ENCODE measurements around the gene IFNA6. TPM values are rescaled to one million over a fixed set of nuclear protein-coding genes. Genes with fewer than 3 reads are reported as not detected.
A peak's percentile ranks its signal among the peaks of the same experiment; 100 is the strongest.

IFNA6 gene
- total RNA-seq, 2 experiments from 2014 or later, result not detected

DNA sequence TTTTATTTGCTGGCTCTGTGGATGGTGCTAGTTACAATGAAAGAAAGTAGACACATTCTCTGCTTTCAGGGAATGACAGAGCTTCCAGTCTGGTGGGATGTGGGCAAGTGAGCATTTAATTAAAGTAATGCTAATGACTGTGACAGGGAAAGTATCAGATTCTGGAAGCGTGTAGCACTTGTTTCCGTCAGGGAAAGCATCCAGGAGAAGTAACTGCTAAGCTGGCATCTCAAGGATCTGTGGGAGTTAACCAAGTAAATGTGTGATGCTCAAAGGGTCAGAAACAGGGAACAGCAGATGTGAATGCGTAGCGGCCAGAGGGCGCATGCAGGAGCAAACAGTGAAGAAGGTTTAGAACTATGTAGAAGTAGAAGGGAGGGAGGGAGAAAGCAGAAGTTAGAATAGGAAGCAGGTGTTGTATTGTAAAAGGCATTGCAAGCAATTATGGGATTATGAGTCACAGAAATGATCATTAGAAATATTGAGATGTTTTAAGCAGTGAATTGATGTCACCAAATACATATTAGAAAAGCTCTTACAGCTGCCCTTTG is 27.7 kb downstream of the IFNA6 start:
- Mint-ChIP-seq H3K27me3 (ENCODE audit: low read depth) (no peaks in the 10 kb centered on the region), H3K9me3 (ENCODE audit: insufficient read depth) (no peaks in the 10 kb centered on the region), H3K4me3 (no peak overlapping the region), H3K4me1 (ENCODE audit: low read depth) (peaks cover 24% of the 10 kb centered on the region), H3K36me3 (ENCODE audit: low read depth) (peaks cover 46% of the 10 kb centered on the region), H3K27ac (no peak overlapping the region)
- ATAC-seq, result no peak
- POLR2A ChIA-PET, result no interaction called here
- DNase-seq, result no peak
- CTCF ChIA-PET, result interaction anchor here (0.7 to 6.5 kb wide), 9 partner anchors 7 to 1417 kb away, joined by 3 to 71 read pairs (median 5); no protein-coding TSS in a partner anchor

DNA sequence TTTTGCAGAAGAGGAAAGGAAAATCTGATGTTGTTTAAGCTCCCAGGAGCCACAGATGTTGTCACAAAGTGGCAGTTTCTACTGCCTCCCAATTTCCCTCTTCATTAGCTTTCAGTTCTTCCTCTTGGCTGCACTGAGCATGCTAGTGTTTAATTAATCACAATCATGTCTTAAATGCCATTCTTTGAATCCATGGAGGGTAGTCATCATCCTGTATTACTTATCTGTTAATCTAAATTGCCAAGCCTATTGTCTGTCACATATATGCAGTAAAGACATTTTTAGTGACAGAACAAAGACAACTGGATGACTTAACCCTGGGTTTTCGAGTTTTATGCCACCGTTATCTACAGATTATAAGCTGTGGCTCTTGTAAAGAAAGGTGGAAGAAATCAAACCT is 30.2 kb downstream of the IFNA6 start:
- DNase-seq (no peak), ATAC-seq (no peak)
- POLR2A ChIA-PET, result no interaction called here
- no peak overlapping the region for H3K4me3 Mint-ChIP-seq
- no peak overlapping the region for H3K27ac Mint-ChIP-seq
- H3K4me1 Mint-ChIP-seq (ENCODE audit: low read depth), result peaks cover 9% of the 10 kb centered on the region
- H3K9me3 Mint-ChIP-seq (ENCODE audit: insufficient read depth), result no peaks in the 10 kb centered on the region
- no peaks in the 10 kb centered on the region for H3K27me3 Mint-ChIP-seq (ENCODE audit: low read depth)
- H3K36me3 Mint-ChIP-seq (ENCODE audit: low read depth), result peaks cover 33% of the 10 kb centered on the region
- CTCF ChIA-PET, result interaction anchor here (1.0 to 2.8 kb wide), 9 partner anchors 7 to 239 kb away, joined by 3 to 22 read pairs (median 4); no protein-coding TSS in a partner anchor

DNA sequence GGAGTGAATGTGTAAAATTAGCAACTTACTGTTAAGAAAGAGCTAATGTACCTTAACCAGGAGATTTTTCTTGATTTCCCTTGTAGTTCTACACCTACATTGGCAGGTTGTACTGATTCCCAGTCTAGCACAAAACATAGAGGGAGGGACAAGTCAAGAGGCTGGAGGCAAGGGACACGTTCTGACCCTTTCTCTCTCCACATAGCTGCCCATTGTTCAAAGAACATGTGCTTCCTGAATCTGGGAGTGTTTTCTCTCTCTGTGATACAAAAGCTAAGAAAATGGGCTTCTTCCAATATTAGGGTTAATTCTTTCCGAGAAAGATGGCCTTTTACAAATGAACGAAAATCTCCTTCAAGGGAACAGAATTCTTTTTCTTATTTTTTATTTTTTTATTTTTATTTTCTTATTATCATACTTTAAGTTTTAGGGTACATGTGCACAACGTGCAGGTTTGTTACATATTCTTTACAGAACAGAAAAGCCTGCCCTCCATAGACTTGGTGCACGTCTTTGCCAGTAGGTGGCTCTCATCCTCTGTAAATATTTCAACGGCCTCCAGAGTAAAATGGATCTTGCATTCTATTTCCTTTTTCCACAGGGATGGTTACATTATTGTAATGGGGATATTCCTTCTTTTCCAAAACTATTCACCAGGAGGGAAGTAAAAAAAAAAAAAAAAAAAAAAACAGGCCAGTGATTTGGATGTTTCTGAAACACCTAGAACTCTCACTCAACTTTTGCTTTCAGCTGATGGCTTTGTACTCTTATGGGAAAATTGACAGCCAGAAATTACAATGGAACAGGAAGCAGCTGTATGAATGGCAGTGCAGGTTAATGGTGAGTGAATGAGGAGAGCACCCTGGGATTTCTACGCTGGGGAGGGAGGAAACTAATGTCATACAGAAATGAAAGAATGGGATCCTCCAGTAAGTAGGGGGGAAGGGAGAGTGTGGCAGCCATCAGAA is 32.4 kb downstream of the IFNA6 start:
- H3K4me3 Mint-ChIP-seq, result no peak overlapping the region
- ATAC-seq, result peak; percentile 74
- ChIA-PET POLR2A (no interaction called here), CTCF (interaction anchor here (0.8 to 3.9 kb wide), 19 partner anchors 8 to 470 kb away, joined by 3 to 22 read pairs (median 4); no protein-coding TSS in a partner anchor)
- H3K27ac Mint-ChIP-seq, result no peak overlapping the region
- peaks cover 1% of the 10 kb centered on the region for H3K4me1 Mint-ChIP-seq (ENCODE audit: low read depth)
- peak; percentile 57 for DNase-seq
- H3K9me3 Mint-ChIP-seq (ENCODE audit: insufficient read depth), result no peaks in the 10 kb centered on the region
- H3K27me3 Mint-ChIP-seq (ENCODE audit: low read depth), result no peaks in the 10 kb centered on the region
- H3K36me3 Mint-ChIP-seq (ENCODE audit: low read depth), result peaks cover 16% of the 10 kb centered on the region

DNA sequence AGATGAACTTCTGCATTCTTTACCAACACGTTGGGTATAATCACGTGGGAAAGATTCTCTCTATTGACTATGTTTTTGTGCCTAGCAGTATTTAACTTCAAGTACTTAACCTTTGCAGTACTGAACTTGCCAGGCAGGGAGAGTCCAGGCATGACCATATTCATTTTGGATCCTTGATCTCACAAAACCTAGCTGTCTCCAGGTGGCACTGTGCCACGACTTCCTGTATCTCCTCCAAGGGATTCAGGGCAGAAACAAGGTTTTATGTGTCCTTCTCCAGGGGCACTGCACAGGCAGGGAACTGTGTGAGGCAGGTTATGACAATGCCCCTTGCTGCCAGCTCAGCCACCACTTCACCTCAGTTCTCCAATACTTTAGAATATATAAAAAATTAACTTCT is 33.8 kb downstream of the IFNA6 start:
- Mint-ChIP-seq H3K36me3 (ENCODE audit: low read depth) (peaks cover 6% of the 10 kb centered on the region), H3K27ac (no peak overlapping the region), H3K4me3 (no peak overlapping the region), H3K4me1 (ENCODE audit: low read depth) (peaks cover 1% of the 10 kb centered on the region), H3K9me3 (ENCODE audit: insufficient read depth) (no peaks in the 10 kb centered on the region), H3K27me3 (ENCODE audit: low read depth) (no peaks in the 10 kb centered on the region)
- POLR2A ChIA-PET, result no interaction called here
- CTCF ChIA-PET, result interaction anchor here (1.1 to 3.9 kb wide), 4 partner anchors 64 to 122 kb away, joined by 4 to 18 read pairs (median 8); no protein-coding TSS in a partner anchor
- ATAC-seq (no peak), DNase-seq (no peak)

DNA sequence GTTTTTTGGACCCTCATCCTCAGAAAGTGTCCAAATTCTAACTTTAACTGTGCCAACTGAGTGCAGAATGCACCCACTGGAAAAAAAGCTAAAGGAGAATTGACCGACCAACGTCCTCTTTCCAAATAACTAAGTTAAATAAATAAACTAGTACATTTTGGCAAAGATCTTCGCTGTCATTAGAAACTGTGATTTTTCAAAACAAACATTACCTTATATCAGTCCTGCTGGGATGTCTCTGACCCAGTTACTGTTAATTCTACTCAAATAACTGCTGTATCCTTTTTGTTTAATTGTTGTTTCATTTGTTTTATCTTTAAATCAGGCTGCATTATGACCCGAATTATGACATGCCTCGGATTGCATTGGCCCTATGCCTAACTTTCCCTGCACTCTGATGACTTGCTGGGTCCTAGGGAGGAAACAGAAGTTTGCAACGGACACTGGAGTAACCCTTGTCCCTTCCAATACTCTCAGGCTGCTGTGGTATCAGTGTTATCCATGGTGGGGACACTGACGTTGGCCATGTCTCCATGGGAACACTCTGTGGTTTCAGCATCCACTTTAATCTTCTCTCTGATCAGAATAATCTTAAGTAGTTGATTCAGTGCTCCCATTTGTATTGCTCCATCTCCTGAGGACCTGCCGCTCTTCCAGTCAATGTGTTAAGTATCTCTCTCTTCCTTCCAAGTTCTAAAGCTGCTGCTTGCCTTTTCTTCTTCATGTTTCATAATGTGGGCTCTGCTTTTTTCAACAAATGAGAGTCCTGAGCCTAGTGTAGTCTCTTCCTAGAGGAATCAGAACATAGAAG is 34.5 kb downstream of the IFNA6 start:
- Mint-ChIP-seq H3K27ac (no peak overlapping the region), H3K4me1 (ENCODE audit: low read depth) (peaks cover 1% of the 10 kb centered on the region), H3K36me3 (ENCODE audit: low read depth) (peaks cover 2% of the 10 kb centered on the region), H3K4me3 (no peak overlapping the region), H3K27me3 (ENCODE audit: low read depth) (no peaks in the 10 kb centered on the region), H3K9me3 (ENCODE audit: insufficient read depth) (no peaks in the 10 kb centered on the region)
- POLR2A ChIA-PET, result no interaction called here
- CTCF ChIA-PET, result interaction anchor here (1.0 to 3.9 kb wide), 8 partner anchors 7 to 133 kb away, joined by 3 to 18 read pairs (median 6); no protein-coding TSS in a partner anchor
- DNase-seq (no peak), ATAC-seq (no peak)

DNA sequence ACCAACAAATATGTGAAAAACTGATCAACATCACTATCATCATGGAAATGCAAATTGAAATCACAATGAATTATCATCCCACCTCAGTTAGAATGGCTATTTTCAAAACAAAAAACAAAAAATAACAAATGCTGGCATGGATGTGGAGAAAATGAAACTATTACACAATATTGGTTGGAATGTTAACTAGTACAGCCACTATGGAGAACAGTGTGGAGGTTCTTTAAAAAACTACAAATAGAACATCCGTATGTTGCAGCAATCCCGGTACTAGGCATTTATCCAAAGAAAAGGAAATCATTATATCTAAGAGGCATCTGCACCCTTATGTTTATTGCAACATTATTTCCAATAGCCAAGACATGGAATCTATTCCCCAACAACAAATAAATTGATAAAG is 36.5 kb downstream of the IFNA6 start:
- ATAC-seq, result no peak
- no peaks in the 10 kb centered on the region for H3K36me3 Mint-ChIP-seq (ENCODE audit: low read depth)
- H3K27ac Mint-ChIP-seq, result no peak overlapping the region
- no peak overlapping the region for H3K4me3 Mint-ChIP-seq
- peaks cover 1% of the 10 kb centered on the region for H3K4me1 Mint-ChIP-seq (ENCODE audit: low read depth)
- H3K27me3 Mint-ChIP-seq (ENCODE audit: low read depth), result peaks cover 4% of the 10 kb centered on the region
- no peak for DNase-seq
- H3K9me3 Mint-ChIP-seq (ENCODE audit: insufficient read depth), result no peaks in the 10 kb centered on the region
- CTCF ChIA-PET, result interaction anchor here (1.1 to 3.9 kb wide), 4 partner anchors 12 to 139 kb away, joined by 3 to 18 read pairs (median 7); no protein-coding TSS in a partner anchor
- POLR2A ChIA-PET, result no interaction called here

DNA sequence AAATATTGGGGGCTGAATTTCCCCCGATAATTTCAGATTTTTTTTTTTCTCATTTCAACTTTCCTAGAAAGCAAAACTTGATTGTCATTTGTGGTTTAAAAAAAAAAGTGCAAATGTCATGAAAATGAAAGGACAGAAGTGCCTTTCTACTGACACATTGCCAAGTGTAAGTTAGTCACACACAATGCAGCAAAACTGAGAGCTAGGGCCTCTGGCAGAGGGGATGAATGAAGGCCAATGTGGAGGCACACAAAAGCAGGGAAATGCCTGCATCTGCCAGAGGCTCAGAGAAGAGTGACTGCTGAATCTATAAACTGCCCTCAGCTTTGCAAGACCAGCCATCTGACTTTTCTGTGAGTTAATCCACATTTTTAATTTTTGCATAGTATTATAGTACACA is 38.8 kb downstream of the IFNA6 start:
- H3K4me1 Mint-ChIP-seq (ENCODE audit: low read depth), result no peaks in the 10 kb centered on the region
- ChIA-PET CTCF (interaction anchor here (0.9 to 2.1 kb wide), 3 partner anchors 76 to 122 kb away, joined by 4 to 8 read pairs (median 4); no protein-coding TSS in a partner anchor), POLR2A (no interaction called here)
- no peak overlapping the region for H3K27ac Mint-ChIP-seq
- peaks cover 14% of the 10 kb centered on the region for H3K27me3 Mint-ChIP-seq (ENCODE audit: low read depth)
- no peaks in the 10 kb centered on the region for H3K9me3 Mint-ChIP-seq (ENCODE audit: insufficient read depth)
- no peaks in the 10 kb centered on the region for H3K36me3 Mint-ChIP-seq (ENCODE audit: low read depth)
- DNase-seq (no peak), ATAC-seq (no peak)
- no peak overlapping the region for H3K4me3 Mint-ChIP-seq

DNA sequence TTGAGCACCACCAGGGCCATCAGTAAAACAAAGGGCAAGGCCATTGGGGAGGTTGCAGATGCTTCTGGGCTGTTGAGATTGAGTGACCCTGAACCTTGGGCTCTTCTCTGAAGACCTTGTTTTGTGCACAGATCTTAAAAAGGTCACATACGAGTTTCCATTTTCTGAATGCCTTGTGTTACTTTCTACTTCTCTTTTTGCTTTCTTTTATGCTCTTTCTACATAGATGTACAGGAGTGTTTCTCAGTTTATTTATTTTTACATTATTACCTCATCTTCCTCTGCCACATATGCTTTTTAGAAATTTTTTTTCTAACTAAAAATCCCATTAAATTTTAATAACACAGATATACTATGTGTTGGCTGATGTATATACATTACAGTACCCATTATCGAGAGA is 45.5 kb downstream of the IFNA6 start, which contains the start of gene IFNA5:
TSS of gene IFNA5 (minus strand) at position 101 of the 400 bp plus-strand sequence. CDS start at position 44, 57 bp downstream.
- no peak for ATAC-seq
- Mint-ChIP-seq H3K27ac (no peak within 1 kb of the TSS), H3K9me3 (ENCODE audit: insufficient read depth) (no peaks in the 10 kb centered on the region), H3K27me3 (ENCODE audit: low read depth) (peaks cover 47% of the 10 kb centered on the region), H3K4me1 (ENCODE audit: low read depth) (no peaks in the 10 kb centered on the region), H3K4me3 (no peak within 1 kb of the TSS), H3K36me3 (ENCODE audit: low read depth) (no peaks in the 10 kb centered on the region)
- DNase-seq, result no peak
- ChIA-PET CTCF (interaction anchor here (1.2 kb wide), 1 partner anchor 70 kb away, joined by 4 read pairs; no protein-coding TSS in a partner anchor), POLR2A (no interaction called here)

Other genes starting within 250 kb of the IFNA6 start
- not detected for gene IFNW1, start 209.1 kb downstream of the IFNA6 start, total RNA-seq
- not detected for gene IFNA21, start 184.2 kb downstream of the IFNA6 start, total RNA-seq
- gene IFNA4, start 163.3 kb downstream of the IFNA6 start, total RNA-seq, result not detected
- gene IFNA7, start 148.7 kb downstream of the IFNA6 start, total RNA-seq, result not detected
- not detected for gene IFNA10, start 143.7 kb downstream of the IFNA6 start, total RNA-seq
- gene IFNA16, start 133.6 kb downstream of the IFNA6 start, total RNA-seq, result not detected
- not detected for gene IFNA17, start 122.7 kb downstream of the IFNA6 start, total RNA-seq
- gene IFNA14, start 110.9 kb downstream of the IFNA6 start, total RNA-seq, result not detected
- gene IFNA5, start 45.6 kb downstream of the IFNA6 start, total RNA-seq, result not detected
- 10 to 100 TPM; 17.9 to 18.8 TPM for gene KLHL9, start 15.5 kb downstream of the IFNA6 start, total RNA-seq
- gene IFNA13, start 17.2 kb upstream of the IFNA6 start, total RNA-seq, result not detected
- gene IFNA2, start 34.5 kb upstream of the IFNA6 start, total RNA-seq, result not detected
- gene IFNA8, start 58.2 kb upstream of the IFNA6 start, total RNA-seq, result not detected
- gene IFNA1, start 89.6 kb upstream of the IFNA6 start, total RNA-seq, result not detected
- not detected for gene IFNE, start 131.4 kb upstream of the IFNA6 start, total RNA-seq